Measurements from ENCODE around the gene RSU1.
A peak's percentile ranks its signal among the peaks of the same experiment; 100 is the strongest.

RSU1 gene

DNA sequence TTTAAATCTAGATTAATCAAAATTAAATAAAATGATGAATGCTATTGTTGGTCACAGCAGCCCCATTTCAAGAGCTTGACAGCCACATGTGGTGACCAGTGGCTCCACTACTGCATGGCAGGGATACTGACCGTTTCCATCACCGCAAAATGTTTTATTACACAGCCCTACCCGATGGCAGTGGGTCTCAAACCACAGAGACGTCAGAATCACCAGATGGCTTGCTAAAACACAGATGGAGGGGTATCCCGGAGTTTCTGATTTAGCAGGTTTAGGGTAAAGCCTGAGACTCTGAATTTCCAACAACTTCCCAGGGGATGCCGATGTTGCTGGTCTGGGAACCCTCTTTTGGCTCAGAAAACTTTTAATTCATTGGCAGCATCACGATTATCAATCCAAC, 47.9 kb downstream of the RSU1 start:
- Histone ChIP-seq H3K9ac (ENCODE audit: low read length) (no peak overlapping the region), H3K9me3 (ENCODE audit: control insufficient read depth, low read length) (no peaks in the 10 kb centered on the region), H2AFZ (ENCODE audit: low read depth, low read length) (no peak overlapping the region), H3K4ac (ENCODE audit: low read depth in 1 of 2, low read length in 2 of 2) (no peak overlapping the region), H3K27me3 (ENCODE audit: control insufficient read depth in 1 of 2, insufficient read depth in 1 of 2, low read length in 2 of 2) (no peaks in the 10 kb centered on the region), H2AK5ac (ENCODE audit: low read length, severe bottlenecking) (no peak overlapping the region), H3K36me3 (ENCODE audit: control insufficient read depth in 1 of 2, insufficient read depth in 2 of 2, low read depth in 1 of 2, low read length in 2 of 2) (peaks cover 9 to 24% of the 10 kb centered on the region in 2 experiments), H3K4me1 (ENCODE audit: control insufficient read depth, insufficient read depth, low read depth, low read length) (no peaks in the 10 kb centered on the region), H2BK5ac (ENCODE audit: low read depth, low read length, poor library complexity, severe bottlenecking) (no peak overlapping the region), H2BK12ac (ENCODE audit: low read length in 2 of 2) (no peak overlapping the region), H3K79me1 (replicated peaks; ENCODE audit: low read length, poor library complexity, severe bottlenecking) (peaks cover 42% of the 10 kb centered on the region), H3K18ac (ENCODE audit: low read depth in 1 of 2, low read length in 2 of 2) (no peak overlapping the region), H4K91ac (ENCODE audit: low read length) (no peak overlapping the region), H2BK15ac (ENCODE audit: low read depth, poor library complexity, severe bottlenecking) (no peak overlapping the region), H4K8ac (ENCODE audit: low read length) (no peak overlapping the region), H3K27ac (ENCODE audit: low read length, poor library complexity, severe bottlenecking) (no peak overlapping the region), H3K23ac (ENCODE audit: low read length in 2 of 2) (no peak overlapping the region), H3K14ac (ENCODE audit: low read length in 2 of 2) (no peak overlapping the region), H2BK120ac (ENCODE audit: low read depth, low read length) (no peak overlapping the region), H3K4me3 (ENCODE audit: insufficient read depth in 1 of 2, low read depth in 1 of 2, low read length in 2 of 2) (no peak overlapping the region), H3K4me2 (ENCODE audit: low read length, poor library complexity, severe bottlenecking) (no peak overlapping the region)
- 96% methylated on average over 7 of the region's 7 CpGs for WGBS
- no peak for DNase-seq

DNA sequence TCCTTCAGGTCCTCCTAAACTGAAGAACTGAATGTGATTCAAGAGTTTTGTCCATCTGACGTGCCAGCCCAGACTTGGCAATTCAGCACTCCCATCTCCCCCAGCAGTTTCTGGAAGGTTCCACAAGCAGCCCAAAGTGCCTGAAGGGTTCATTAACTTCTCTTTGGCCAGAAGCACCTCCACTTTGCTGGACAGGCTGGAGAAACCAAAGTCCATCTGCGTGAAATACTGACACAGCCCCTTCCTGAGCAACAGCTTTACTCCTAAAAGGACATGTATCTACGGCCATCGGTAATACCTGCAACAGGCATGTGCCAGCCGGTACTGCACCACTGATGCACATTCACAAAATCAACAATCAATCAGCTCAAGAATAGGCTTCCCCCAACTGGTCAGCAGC, 48.5 kb downstream of the RSU1 start:
- H3K23ac ChIP-seq (ENCODE audit: low read length in 2 of 2): no peak overlapping the region
- H3K36me3 ChIP-seq (ENCODE audit: control insufficient read depth in 1 of 2, insufficient read depth in 2 of 2, low read depth in 1 of 2, low read length in 2 of 2): peaks cover 7 to 26% of the 10 kb centered on the region in 2 experiments
- WGBS: 97% methylated on average over 5 of the region's 5 CpGs
- H3K4me3 ChIP-seq (ENCODE audit: insufficient read depth in 1 of 2, low read depth in 1 of 2, low read length in 2 of 2): no peak overlapping the region
- no peak for DNase-seq
- no peak overlapping the region for H3K4ac ChIP-seq (ENCODE audit: low read depth in 1 of 2, low read length in 2 of 2)
- no peak overlapping the region for H2BK5ac ChIP-seq (ENCODE audit: low read depth, low read length, poor library complexity, severe bottlenecking)
- no peak overlapping the region for H2AFZ ChIP-seq (ENCODE audit: low read depth, low read length)
- H2BK15ac ChIP-seq (ENCODE audit: low read depth, poor library complexity, severe bottlenecking): no peak overlapping the region
- H3K9me3 ChIP-seq (ENCODE audit: control insufficient read depth, low read length): no peaks in the 10 kb centered on the region
- H3K27ac ChIP-seq (ENCODE audit: low read length, poor library complexity, severe bottlenecking): no peak overlapping the region
- H3K79me1 ChIP-seq (replicated peaks; ENCODE audit: low read length, poor library complexity, severe bottlenecking): peaks cover 41% of the 10 kb centered on the region
- no peak overlapping the region for H3K4me2 ChIP-seq (ENCODE audit: low read length, poor library complexity, severe bottlenecking)
- no peak overlapping the region for H2BK12ac ChIP-seq (ENCODE audit: low read length in 2 of 2)
- no peaks in the 10 kb centered on the region for H3K4me1 ChIP-seq (ENCODE audit: control insufficient read depth, insufficient read depth, low read depth, low read length)
- no peak overlapping the region for H4K8ac ChIP-seq (ENCODE audit: low read length)
- H3K18ac ChIP-seq (ENCODE audit: low read depth in 1 of 2, low read length in 2 of 2): no peak overlapping the region
- no peak overlapping the region for H2BK120ac ChIP-seq (ENCODE audit: low read depth, low read length)
- no peak overlapping the region for H3K14ac ChIP-seq (ENCODE audit: low read length in 2 of 2)
- no peak overlapping the region for H3K9ac ChIP-seq (ENCODE audit: low read length)
- H4K91ac ChIP-seq (ENCODE audit: low read length): no peak overlapping the region
- no peak overlapping the region for H2AK5ac ChIP-seq (ENCODE audit: low read length, severe bottlenecking)
- H3K27me3 ChIP-seq (ENCODE audit: control insufficient read depth in 1 of 2, insufficient read depth in 1 of 2, low read length in 2 of 2): no peaks in the 10 kb centered on the region

DNA sequence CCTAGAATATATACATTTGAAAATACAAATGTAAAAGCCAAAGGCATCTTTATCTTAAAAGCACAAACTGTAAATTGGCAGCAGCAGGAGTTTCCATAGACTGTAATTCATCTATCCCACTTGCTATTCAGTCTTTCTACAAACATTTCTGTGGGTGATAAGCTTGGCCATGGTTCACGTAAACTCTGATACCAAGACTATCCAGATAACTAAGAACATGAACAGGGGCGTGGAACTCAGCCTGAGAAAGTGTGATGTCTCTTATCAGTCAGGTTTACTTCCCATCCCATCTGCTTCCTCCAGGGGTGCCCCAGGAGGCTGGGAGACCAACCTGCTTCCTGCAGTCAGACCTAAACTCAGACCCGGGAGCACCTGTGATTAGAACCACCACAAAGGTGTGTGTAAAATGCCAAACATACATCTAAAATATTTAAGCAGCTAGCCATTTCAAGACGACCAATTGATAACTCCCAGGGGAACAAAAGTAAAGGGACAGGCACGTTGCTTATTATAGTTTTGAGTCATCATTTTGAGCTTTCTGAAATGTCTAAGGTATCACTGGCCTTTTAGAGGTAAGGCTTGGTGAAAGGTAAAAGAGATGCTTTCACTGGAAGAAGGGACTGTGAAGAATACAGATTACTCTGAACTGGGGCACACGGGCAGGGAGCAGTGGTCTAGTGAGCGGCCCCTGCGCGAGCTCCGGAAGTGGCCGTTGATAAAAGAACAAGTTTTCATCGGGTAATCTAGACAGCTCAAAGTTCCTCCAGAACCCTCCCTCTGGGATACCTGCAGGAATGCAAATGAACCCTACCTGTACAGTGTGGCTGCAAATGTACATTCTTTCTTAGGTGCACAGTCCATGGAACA, 51.5 kb downstream of the RSU1 start:
- Histone ChIP-seq H2BK15ac (ENCODE audit: low read depth, poor library complexity, severe bottlenecking) (no peak overlapping the region), H3K9me3 (ENCODE audit: control insufficient read depth, low read length) (no peaks in the 10 kb centered on the region), H3K9ac (ENCODE audit: low read length) (no peak overlapping the region), H3K18ac (ENCODE audit: low read depth in 1 of 2, low read length in 2 of 2) (no peak overlapping the region), H3K27me3 (ENCODE audit: control insufficient read depth in 1 of 2, insufficient read depth in 1 of 2, low read length in 2 of 2) (no peaks in the 10 kb centered on the region), H2BK120ac (ENCODE audit: low read depth, low read length) (no peak overlapping the region), H3K4me2 (ENCODE audit: low read length, poor library complexity, severe bottlenecking) (no peak overlapping the region), H3K4ac (ENCODE audit: low read depth in 1 of 2, low read length in 2 of 2) (no peak overlapping the region), H2BK12ac (ENCODE audit: low read length in 2 of 2) (no peak overlapping the region), H3K27ac (ENCODE audit: low read length, poor library complexity, severe bottlenecking) (no peak overlapping the region), H4K91ac (ENCODE audit: low read length) (no peak overlapping the region), H2AFZ (ENCODE audit: low read depth, low read length) (no peak overlapping the region), H2AK5ac (ENCODE audit: low read length, severe bottlenecking) (no peak overlapping the region), H2BK5ac (ENCODE audit: low read depth, low read length, poor library complexity, severe bottlenecking) (no peak overlapping the region), H3K36me3 (ENCODE audit: control insufficient read depth in 1 of 2, insufficient read depth in 2 of 2, low read depth in 1 of 2, low read length in 2 of 2) (peaks cover 21 to 37% of the 10 kb centered on the region in 2 experiments), H4K8ac (ENCODE audit: low read length) (no peak overlapping the region), H3K4me1 (ENCODE audit: control insufficient read depth, insufficient read depth, low read depth, low read length) (no peaks in the 10 kb centered on the region), H3K4me3 (ENCODE audit: insufficient read depth in 1 of 2, low read depth in 1 of 2, low read length in 2 of 2) (no peak overlapping the region), H3K79me1 (replicated peaks; ENCODE audit: low read length, poor library complexity, severe bottlenecking) (peaks cover 42% of the 10 kb centered on the region), H3K14ac (ENCODE audit: low read length in 2 of 2) (no peak overlapping the region), H3K23ac (ENCODE audit: low read length in 2 of 2) (no peak overlapping the region)
- 84% methylated on average over 12 of the region's 12 CpGs for WGBS
- DNase-seq: no peak

DNA sequence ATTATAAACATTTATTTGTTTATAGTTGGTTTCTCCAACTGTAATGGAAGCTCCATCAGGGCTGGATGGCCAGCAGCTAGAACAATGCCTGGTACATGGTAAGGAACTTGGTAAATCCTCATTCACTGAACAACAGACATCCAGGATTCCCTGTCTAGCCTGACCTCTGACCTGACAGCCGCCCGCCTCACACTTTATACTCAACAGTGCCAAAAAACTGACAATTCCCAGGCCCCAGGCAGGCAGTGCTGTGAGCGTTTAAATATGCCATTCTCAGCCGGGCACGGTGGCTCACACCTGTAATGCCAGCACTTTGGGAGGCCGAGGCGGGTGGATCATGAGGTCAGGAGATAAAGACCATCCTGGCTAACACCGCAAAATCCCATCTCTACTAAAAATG, 55.9 kb downstream of the RSU1 start:
- WGBS: 85% methylated on average over 8 of the region's 8 CpGs
- DNase-seq: peak; percentile 10

More for the DNA sequence above, 55.9 kb downstream of the RSU1 start:
- H3K4me2 ChIP-seq (ENCODE audit: low read length, poor library complexity, severe bottlenecking): no peak overlapping the region
- H3K9me3 ChIP-seq (ENCODE audit: control insufficient read depth, low read length): no peaks in the 10 kb centered on the region
- H3K18ac ChIP-seq (ENCODE audit: low read depth in 1 of 2, low read length in 2 of 2): no peak overlapping the region
- no peak overlapping the region for H2BK12ac ChIP-seq (ENCODE audit: low read length in 2 of 2)
- no peak overlapping the region for H3K27ac ChIP-seq (ENCODE audit: low read length, poor library complexity, severe bottlenecking)
- H4K91ac ChIP-seq (ENCODE audit: low read length): no peak overlapping the region
- H3K23ac ChIP-seq (ENCODE audit: low read length in 2 of 2): no peak overlapping the region
- no peak overlapping the region for H3K4me3 ChIP-seq (ENCODE audit: insufficient read depth in 1 of 2, low read depth in 1 of 2, low read length in 2 of 2)
- no peak overlapping the region for H2AFZ ChIP-seq (ENCODE audit: low read depth, low read length)
- peaks cover 22 to 65% of the 10 kb centered on the region in 2 experiments for H3K36me3 ChIP-seq (ENCODE audit: control insufficient read depth in 1 of 2, insufficient read depth in 2 of 2, low read depth in 1 of 2, low read length in 2 of 2)
- H3K79me1 ChIP-seq (replicated peaks; ENCODE audit: low read length, poor library complexity, severe bottlenecking): peaks cover 33% of the 10 kb centered on the region
- no peak overlapping the region for H4K8ac ChIP-seq (ENCODE audit: low read length)
- H2BK120ac ChIP-seq (ENCODE audit: low read depth, low read length): no peak overlapping the region
- H2AK5ac ChIP-seq (ENCODE audit: low read length, severe bottlenecking): no peak overlapping the region
- H3K14ac ChIP-seq (ENCODE audit: low read length in 2 of 2): no peak overlapping the region
- H2BK15ac ChIP-seq (ENCODE audit: low read depth, poor library complexity, severe bottlenecking): no peak overlapping the region
- no peaks in the 10 kb centered on the region for H3K27me3 ChIP-seq (ENCODE audit: control insufficient read depth in 1 of 2, insufficient read depth in 1 of 2, low read length in 2 of 2)
- H2BK5ac ChIP-seq (ENCODE audit: low read depth, low read length, poor library complexity, severe bottlenecking): no peak overlapping the region
- no peak overlapping the region for H3K4ac ChIP-seq (ENCODE audit: low read depth in 1 of 2, low read length in 2 of 2)
- peaks cover 4% of the 10 kb centered on the region for H3K4me1 ChIP-seq (ENCODE audit: control insufficient read depth, insufficient read depth, low read depth, low read length)
- no peak overlapping the region for H3K9ac ChIP-seq (ENCODE audit: low read length)
